ENCODE measurements around the gene MYO5B. TPM values are rescaled to one million over a fixed set of nuclear protein-coding genes. Genes with fewer than 3 reads are reported as not detected.

Gene MYO5B
- total and polyA plus RNA-seq, 2 of the 4 experiments (the other 2 are of a cell fraction) = 0.24 to 0.54 TPM

DNA sequence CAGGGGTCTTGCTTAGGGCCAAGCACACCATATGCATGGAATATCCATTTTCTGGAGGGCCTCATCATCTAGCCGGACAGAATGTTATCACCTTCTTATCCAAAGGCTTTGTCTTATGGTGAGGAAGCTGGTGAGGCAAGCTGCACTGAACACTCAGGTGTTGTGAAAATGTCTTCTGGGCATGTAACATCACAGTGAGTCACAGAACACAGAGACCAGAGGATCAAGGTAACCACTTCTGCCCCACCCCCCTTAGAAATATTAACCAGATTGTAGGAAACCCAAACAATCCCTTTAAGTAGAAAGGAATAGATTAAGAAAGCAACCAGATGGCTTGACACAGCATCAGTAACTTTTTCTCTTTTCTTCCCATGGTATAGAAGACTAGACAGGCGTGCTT, 51.1 kb downstream of the MYO5B start:
- Histone ChIP-seq H3K18ac (ENCODE audit: low read depth, low read length) (no peak overlapping the region), H3K9ac (ENCODE audit: low read depth, low read length) (no peak overlapping the region), H2BK20ac (ENCODE audit: low read depth, low read length) (no peak overlapping the region), H3K36me3 (ENCODE audit: control insufficient read depth, insufficient read depth, low read length) (no peaks in the 10 kb centered on the region), H4K8ac (ENCODE audit: low read depth in 2 of 2, low read length in 2 of 2) (no peak overlapping the region), H3K79me1 (ENCODE audit: low read depth in 1 of 2, low read length in 2 of 2) (no peaks in the 10 kb centered on the region), H3K56ac (ENCODE audit: extremely low read depth, insufficient read depth, low read length) (no peak overlapping the region), H4K91ac (ENCODE audit: insufficient read depth, low read depth, low read length) (no peak overlapping the region), H3K9me1 (ENCODE audit: insufficient read depth, low read length) (no peaks in the 10 kb centered on the region), H3K27ac (ENCODE audit: insufficient read depth, low read length) (no peak overlapping the region), H3K4me3 (ENCODE audit: insufficient read depth, low read depth, low read length) (no peak overlapping the region), H2BK120ac (ENCODE audit: low read depth, low read length) (no peak overlapping the region), H2AFZ (replicated peaks; ENCODE audit: low read length, poor library complexity) (no peak overlapping the region), H3K23ac (ENCODE audit: low read depth, low read length) (no peak overlapping the region), H2AK5ac (ENCODE audit: low read depth, low read length) (no peak overlapping the region), H3K27me3 (ENCODE audit: control insufficient read depth, insufficient read depth, low read length) (no peaks in the 10 kb centered on the region; the same call in 1 of the 2 replicates), H3K4me2 (ENCODE audit: low read depth, low read length) (no peak overlapping the region), H2AK9ac (replicated peaks; ENCODE audit: low read depth, low read length, poor library complexity) (no peak overlapping the region), H3K4me1 (ENCODE audit: control insufficient read depth, insufficient read depth, low read length) (no peaks in the 10 kb centered on the region), H3K14ac (replicated peaks; ENCODE audit: low read depth, low read length) (no peak overlapping the region), H2BK5ac (ENCODE audit: low read depth, low read length, poor library complexity, severe bottlenecking) (no peak overlapping the region), H3K9me3 (ENCODE audit: control insufficient read depth, insufficient read depth, low read length) (no peaks in the 10 kb centered on the region), H4K5ac (ENCODE audit: low read depth, low read length) (no peak overlapping the region), H4K20me1 (ENCODE audit: insufficient read depth, low read length) (no peaks in the 10 kb centered on the region), H2BK15ac (ENCODE audit: low read depth, low read length) (no peak overlapping the region), H3K4ac (ENCODE audit: low read depth, low read length) (no peak overlapping the region)
- TF ChIP-seq ELK1 (IDR thresholded peaks at IDR 0.05; ENCODE audit: borderline replicate concordance, low read depth, low read length) (no peak), RAD21 (IDR thresholded peaks at IDR 0.05; ENCODE audit: low read length) (no peak), POLR2A (IDR thresholded peaks at IDR 0.05; ENCODE audit: low read depth, low read length) (no peak), FOS (IDR thresholded peaks at IDR 0.05; ENCODE audit: low read depth, low read length) (no peak), CHD1 (IDR thresholded peaks at IDR 0.05; ENCODE audit: low read depth, low read length) (no peak), BHLHE40 (IDR thresholded peaks at IDR 0.05; ENCODE audit: low read depth, low read length) (no peak), RFX5 (IDR thresholded peaks at IDR 0.05; ENCODE audit: low read depth, low read length) (no peak), CEBPB (IDR thresholded peaks at IDR 0.05; ENCODE audit: low read depth, low read length) (no peak), CTCF (conservative IDR thresholded peaks at IDR 0.05; ENCODE audit: low read depth, low read length) (no peak), NFE2L2 (IDR thresholded peaks at IDR 0.05; ENCODE audit: low read depth, low read length) (no peak)
- TF ChIP-seq, protein P1, sequence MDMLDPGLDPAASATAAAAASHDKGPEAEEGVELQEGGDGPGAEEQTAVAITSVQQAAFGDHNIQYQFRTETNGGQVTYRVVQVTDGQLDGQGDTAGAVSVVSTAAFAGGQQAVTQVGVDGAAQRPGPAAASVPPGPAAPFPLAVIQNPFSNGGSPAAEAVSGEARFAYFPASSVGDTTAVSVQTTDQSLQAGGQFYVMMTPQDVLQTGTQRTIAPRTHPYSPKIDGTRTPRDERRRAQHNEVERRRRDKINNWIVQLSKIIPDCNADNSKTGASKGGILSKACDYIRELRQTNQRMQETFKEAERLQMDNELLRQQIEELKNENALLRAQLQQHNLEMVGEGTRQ (IDR thresholded peaks at IDR 0.05; ENCODE audit: low read depth, low read length) = no peak
- dilution Hi-C loops (cut with HindIII; ENCODE audit: low sequenced_read_pairs, unreplicated experiment) (no loop called here), in situ Hi-C loops (cut with MboI; ENCODE audit: low sequenced_read_pairs) (no loop called here), intact Hi-C loops (cut with micrococcal nuclease) (no loop called here)
- ATAC-seq (ENCODE audit: low read depth) = no peak
- ChIA-PET CTCF (no interaction called here), POLR2A (ENCODE audit: unreplicated experiment) (no interaction called here)
- no peak for DNase-seq
- BruUV-seq (replicated peaks) = no TSS peak
- no CpG with 5 or more reads among the region's 2 CpGs for WGBS, 2 experiments (ENCODE audit: extremely low coverage in 2 of 2, insufficient read length in 1 of 2)

All from IMR-90 (cell line).